HG03103 (cell line): Measurements from ENCODE around the gene SRSF6.
A peak's percentile ranks its signal among the peaks of the same experiment; 100 is the strongest.
"Not testable (repeated sequence)": the region's sequence is repeated elsewhere in the genome, so short reads cannot be mapped to it uniquely, and the experiment has no call there.

ENCODE experiments used
- ATAC-seq: cut with Tn5 transposase; IDR thresholded peaks from one replicate; pipeline ENCODE4 v1.9.1; 2021; ENCODE audit warnings: low read depth; ENCODE audit not compliant: unreplicated experiment

Gene SRSF6

GRCh38 chr20:43448748-43449535 lies 8.8 kb upstream of the SRSF6 start:
- ATAC-seq, result peak; percentile 68

GRCh38 chr20:43450841-43451799 lies 6.6 kb upstream of the SRSF6 start:
- ATAC-seq, result no peak

- no peak for ATAC-seq
These were observed 5.1 kb upstream of the SRSF6 start for GRCh38 chr20:43452404-43453126.

- not testable (repeated sequence) for ATAC-seq
These were observed 1.4 kb upstream of the SRSF6 start for GRCh38 chr20:43456252-43456651.

GRCh38 chr20:43456809-43457639 lies 672 bp upstream of the SRSF6 start:
- ATAC-seq, result peak; percentile 68

- no peak for ATAC-seq
These were observed 777 bp downstream of the SRSF6 start for GRCh38 chr20:43458422-43458924.

- ATAC-seq, result no peak
These were observed 1.6 kb downstream of the SRSF6 start for GRCh38 chr20:43459022-43459942.

GRCh38 chr20:43460172-43460829 lies 2.6 kb downstream of the SRSF6 start:
- no peak for ATAC-seq

- ATAC-seq, result no peak
These were observed 3.1 kb downstream of the SRSF6 start for GRCh38 chr20:43460830-43461200.

- no peak for ATAC-seq
These were observed 4.4 kb downstream of the SRSF6 start for GRCh38 chr20:43461894-43462659.

- no peak for ATAC-seq
These were observed 5.2 kb downstream of the SRSF6 start for GRCh38 chr20:43462660-43463526.

- ATAC-seq, result no peak
These were observed 6.0 kb downstream of the SRSF6 start for GRCh38 chr20:43463527-43464218.

- no peak for ATAC-seq
These were observed 6.6 kb downstream of the SRSF6 start for GRCh38 chr20:43464219-43464790.

- ATAC-seq, result no peak
These were observed 7.9 kb downstream of the SRSF6 start for GRCh38 chr20:43465625-43465943.

- no peak for ATAC-seq
These were observed 9.9 kb downstream of the SRSF6 start for GRCh38 chr20:43467589-43467988.
